Left renal pelvis (tissue), 4 donors: ENCODE results near the gene CCT3. TPM values are rescaled to one million over a fixed set of nuclear protein-coding genes. Genes with fewer than 3 reads are reported as not detected.

ENCODE experiments used
- DNase-seq, 4 donors: peaks; one replicate each; pipeline ENCODE4 v3.0.0-alpha.2; 2013; ENCODE audit warnings: low read depth in 4 of 4, low spot score in 3 of 4
- polyA plus RNA-seq, 4 donors: library from polyadenylated mRNA; unstranded; fragments of 120-200 nt; gene quantifications; one replicate each; pipeline ENCODE4 v1.2.1, GENCODE V29; 2013; ENCODE audit not compliant: insufficient read length in 4 of 4

The CCT3 gene
- polyA plus RNA-seq, 4 donors, result 211 to 364 (median 337) TPM

GRCh38 chr1:156282479-156283222 lies 55.4 kb downstream of the CCT3 start, which contains the start of gene SMG5:
TSS of gene SMG5 (minus strand) at chr1:156282825. CDS start at chr1:156282680, 145 bp downstream.
- DNase-seq, result peak; percentile 93 to 99 (median 98)

DNA sequence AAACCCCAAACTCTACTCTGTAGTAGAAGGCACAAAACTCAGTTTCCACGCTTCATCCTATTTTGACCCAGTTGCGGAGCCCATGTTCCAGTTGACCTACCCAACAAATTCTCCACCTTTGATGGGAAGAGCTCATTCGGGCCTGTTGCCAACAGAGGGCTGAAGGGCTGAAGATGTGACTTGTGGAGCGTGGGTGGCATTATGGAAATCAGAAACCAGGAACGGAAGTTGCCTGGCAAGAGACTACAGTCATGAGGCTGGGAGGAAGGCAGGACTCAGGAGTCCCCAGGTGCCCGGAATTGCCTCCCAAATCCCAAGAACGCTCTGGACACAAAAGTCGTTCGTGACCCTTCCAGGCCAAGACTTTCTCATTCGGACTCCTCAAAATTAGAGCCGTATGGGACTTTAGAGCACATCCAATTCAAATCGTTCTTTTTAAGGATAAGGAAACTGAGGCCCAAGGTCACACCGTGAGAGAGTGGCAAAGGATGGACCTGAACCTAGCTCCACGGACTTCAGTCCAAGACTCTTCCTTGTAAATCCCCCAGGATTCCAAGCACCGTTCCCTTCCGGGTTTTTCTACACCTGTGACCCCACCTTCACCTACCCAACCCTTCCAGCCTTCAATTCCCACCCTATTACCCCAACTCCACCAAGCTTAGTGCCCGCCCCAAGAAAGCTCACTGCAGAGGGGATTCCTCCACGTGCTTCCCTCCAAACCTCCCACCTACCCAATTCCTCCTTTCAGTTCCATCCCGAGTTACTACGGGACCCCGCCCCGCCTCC lies 56.2 kb downstream of the CCT3 start:
- no peak for DNase-seq

DNA sequence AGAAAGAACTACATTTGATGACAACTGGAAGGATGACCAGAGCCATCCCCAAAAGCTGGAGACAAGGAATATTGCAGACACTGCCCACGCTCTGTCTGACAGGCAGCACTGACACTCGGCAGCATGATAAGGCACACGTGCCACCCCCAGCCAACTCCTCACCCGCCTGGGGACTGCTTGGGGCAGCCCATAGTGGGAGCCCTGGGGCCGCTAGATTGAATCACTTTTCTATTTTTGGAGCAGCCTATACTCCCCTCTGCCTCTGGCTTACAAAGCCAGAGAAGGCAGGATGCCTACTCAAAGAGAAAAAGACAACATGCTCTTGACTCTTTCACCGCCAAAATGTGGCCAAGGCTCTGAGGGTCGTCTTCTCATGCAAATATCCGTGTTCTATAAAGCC lies 56.8 kb downstream of the CCT3 start:
- DNase-seq, result no peak

DNA sequence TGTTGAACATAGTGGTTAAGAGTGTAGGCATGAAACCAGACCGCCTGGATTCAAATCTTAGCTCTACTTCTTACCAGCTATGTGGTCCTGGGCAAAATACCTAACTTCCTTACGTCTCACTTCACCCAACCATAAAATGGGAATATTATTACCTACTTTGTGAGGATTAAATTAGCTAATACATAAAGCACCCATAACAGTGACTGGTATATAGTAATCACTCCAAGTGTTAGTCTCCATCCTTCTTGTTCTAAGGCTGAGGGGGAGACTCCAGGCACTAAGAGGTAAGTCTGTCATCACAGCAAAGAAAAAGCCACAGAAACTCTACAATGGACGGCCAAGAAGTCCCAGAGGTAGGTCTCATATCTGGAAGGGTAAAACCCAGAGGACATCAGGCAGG lies 58.3 kb downstream of the CCT3 start:
- no peak for DNase-seq

GRCh38 chr1:156276966-156277381 lies 61.1 kb downstream of the CCT3 start:
- no peak for DNase-seq

DNA sequence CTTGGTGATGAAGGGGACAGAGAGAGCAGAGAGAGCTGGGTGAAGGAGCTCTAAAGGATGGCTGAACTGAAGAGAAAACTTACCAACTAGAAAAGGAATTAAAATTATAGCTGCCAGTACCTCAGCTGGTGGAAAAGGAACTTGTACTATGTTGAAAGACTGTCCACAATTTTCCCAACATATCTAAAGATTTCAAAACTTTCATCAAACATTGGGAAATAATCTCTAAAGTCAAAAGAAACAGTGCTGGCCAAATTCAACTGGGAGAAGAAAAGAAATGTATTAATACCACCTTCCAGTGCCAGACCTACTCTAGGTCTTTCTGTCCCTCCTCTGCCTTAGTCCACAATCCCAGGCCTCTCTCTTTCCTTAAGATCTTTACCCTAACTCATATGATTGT lies 61.6 kb downstream of the CCT3 start:
- DNase-seq, result no peak

DNA sequence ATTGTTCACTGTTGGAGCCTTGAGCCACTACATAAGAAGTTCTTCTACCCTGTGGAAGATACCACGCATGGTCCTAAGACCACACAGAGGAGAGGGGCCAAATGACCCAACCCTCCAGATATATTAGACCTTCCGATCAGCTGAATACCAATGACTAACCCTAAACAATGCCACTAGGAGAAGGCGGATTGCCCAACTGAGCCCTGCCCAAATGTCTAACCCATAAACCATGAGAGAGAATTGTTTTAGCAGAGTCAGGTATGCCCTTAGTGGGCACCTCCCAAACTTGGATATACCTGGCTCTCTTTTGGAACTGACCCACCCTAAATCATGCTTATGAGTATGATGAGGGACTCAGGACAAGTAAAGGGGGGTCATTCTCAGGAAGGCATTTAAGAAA lies 67.8 kb downstream of the CCT3 start:
- no peak for DNase-seq

DNA sequence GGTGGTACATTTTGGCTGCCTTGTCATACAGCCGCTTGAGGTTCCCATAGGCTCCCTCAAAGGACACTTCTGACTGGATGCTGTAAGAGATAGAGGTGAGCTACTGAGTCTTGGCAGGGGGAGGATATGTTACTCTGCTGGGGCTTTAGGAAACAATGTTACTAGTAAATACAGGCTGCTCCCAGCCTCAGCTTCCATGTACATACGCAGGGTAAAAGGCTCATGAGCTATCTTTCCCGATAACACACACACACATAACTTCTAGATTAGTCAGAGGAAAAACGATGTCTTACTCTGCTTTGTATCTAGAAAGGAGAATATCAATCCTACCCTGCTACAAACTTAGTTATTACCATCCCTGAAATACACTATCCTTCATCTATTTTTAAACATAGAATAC lies 69.8 kb downstream of the CCT3 start:
- DNase-seq, result no peak

DNA sequence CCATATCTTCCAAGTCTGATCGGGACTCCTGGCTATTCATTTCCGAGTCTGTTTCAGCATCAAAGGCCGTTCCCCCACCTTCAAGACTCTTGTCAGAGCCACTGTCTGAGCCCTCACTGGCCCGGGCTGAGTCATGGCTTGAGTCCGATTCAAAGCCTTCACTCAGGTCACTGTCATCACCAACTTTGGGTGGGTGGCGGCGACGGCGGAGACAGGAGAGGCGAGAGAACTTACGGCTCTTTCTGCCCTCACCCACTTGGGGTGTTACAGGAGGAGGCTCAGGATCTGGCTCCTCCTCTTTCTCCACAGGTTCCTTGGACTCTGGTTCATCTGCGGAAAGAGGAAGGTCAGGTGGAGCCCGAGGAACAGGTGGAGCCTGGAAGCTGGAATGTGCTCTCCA lies 72.0 kb downstream of the CCT3 start:
- DNase-seq, result no peak

- DNase-seq, result no peak
These were observed 74.8 kb downstream of the CCT3 start for GRCh38 chr1:156263288-156263655.

GRCh38 chr1:156262461-156263287 lies 75.4 kb downstream of the CCT3 start:
- DNase-seq, result no peak

- no peak for DNase-seq
These were observed 77.2 kb downstream of the CCT3 start for GRCh38 chr1:156260896-156261295.

GRCh38 chr1:156259805-156260204 lies 78.3 kb downstream of the CCT3 start:
- DNase-seq, result no peak

Other genes with a start within 250 kb of the CCT3 start
- 100 to 1,000 TPM in 2 of 4 donors, 10 to 100 TPM in 2; 94.5 to 161 (median 104) TPM for gene LMNA, start 223.6 kb downstream of the CCT3 start, polyA plus RNA-seq
- gene SEMA4A, start 184.7 kb downstream of the CCT3 start, polyA plus RNA-seq, result 10 to 100 TPM in 3 of 4 donors, 1 to 10 TPM in 1; 2.5 to 26.8 (median 22.4) TPM
- gene SLC25A44, start 144.2 kb downstream of the CCT3 start, polyA plus RNA-seq, result 10 to 100 TPM; 16.6 to 30.5 (median 27.7) TPM
- gene PMF1, start 125.3 kb downstream of the CCT3 start, polyA plus RNA-seq, result 100 to 1,000 TPM in 1 of 4 donors, 10 to 100 TPM in 3; 48.8 to 110 (median 80.0) TPM
- 1 to 10 TPM; 1.3 to 7.4 (median 1.9) TPM for gene BGLAP, start 96.1 kb downstream of the CCT3 start, polyA plus RNA-seq
- gene PAQR6, start 90.2 kb downstream of the CCT3 start, polyA plus RNA-seq, result 1 to 10 TPM; 2.4 to 6.8 (median 4.0) TPM
- 10 to 100 TPM; 34.1 to 70.1 (median 56.0) TPM for gene SMG5, start 55.5 kb downstream of the CCT3 start, polyA plus RNA-seq
- 1 to 10 TPM; 4.1 to 9.2 (median 6.1) TPM for gene TMEM79, start 54.0 kb downstream of the CCT3 start, polyA plus RNA-seq
- 10 to 100 TPM; 53.7 to 66.3 (median 63.0) TPM for gene GLMP, start 42.6 kb downstream of the CCT3 start, polyA plus RNA-seq
- not detected for gene VHLL, start 39.0 kb downstream of the CCT3 start, polyA plus RNA-seq
- 1 to 10 TPM in 2 of 4 donors, under 1 TPM in 2; 0.23 to 2.2 (median 0.67) TPM for gene TSACC, start 234 bp upstream of the CCT3 start, polyA plus RNA-seq
- gene RHBG, start 30.9 kb upstream of the CCT3 start, polyA plus RNA-seq, result 10 to 100 TPM in 3 of 4 donors, under 1 TPM in 1; 0.26 to 26.3 (median 10.4) TPM
- gene MEF2D, start 162.5 kb upstream of the CCT3 start, polyA plus RNA-seq, result 10 to 100 TPM; 21.1 to 30.2 (median 24.2) TPM
- 10 to 100 TPM; 11.6 to 15.7 (median 13.6) TPM for gene IQGAP3, start 234.3 kb upstream of the CCT3 start, polyA plus RNA-seq
- 1 to 10 TPM in 2 of 4 donors, under 1 TPM in 2; 0.79 to 2.0 (median 1.1) TPM for gene TTC24, start 241.4 kb upstream of the CCT3 start, polyA plus RNA-seq